ENCODE results near the gene GUCY2D. TPM values are rescaled to one million over a fixed set of nuclear protein-coding genes. Genes with fewer than 3 reads are reported as not detected.

The GUCY2D gene
- total RNA-seq, 1 donor from 2014 or later = not detected

DNA sequence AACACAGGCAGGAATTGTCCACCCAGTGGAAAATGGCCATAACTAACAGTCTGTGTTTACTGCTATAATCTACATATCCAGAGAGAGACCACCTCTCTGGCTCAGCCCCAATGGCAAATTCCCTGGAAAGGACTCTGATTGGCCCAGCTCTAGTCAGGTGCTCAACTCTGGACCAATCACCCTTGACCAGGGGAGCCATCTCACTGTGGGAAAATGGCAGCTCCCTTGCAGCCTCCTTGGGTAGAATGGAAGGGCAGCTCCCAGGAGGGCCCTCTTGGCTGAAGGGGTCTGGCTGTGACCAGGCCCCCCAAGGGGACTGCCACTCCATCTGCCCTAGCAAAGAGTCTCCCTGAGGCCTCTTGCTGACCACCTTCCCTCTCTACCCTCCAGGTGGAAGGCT is 39.6 kb downstream of the GUCY2D start:
- TF ChIP-seq, protein P1, sequence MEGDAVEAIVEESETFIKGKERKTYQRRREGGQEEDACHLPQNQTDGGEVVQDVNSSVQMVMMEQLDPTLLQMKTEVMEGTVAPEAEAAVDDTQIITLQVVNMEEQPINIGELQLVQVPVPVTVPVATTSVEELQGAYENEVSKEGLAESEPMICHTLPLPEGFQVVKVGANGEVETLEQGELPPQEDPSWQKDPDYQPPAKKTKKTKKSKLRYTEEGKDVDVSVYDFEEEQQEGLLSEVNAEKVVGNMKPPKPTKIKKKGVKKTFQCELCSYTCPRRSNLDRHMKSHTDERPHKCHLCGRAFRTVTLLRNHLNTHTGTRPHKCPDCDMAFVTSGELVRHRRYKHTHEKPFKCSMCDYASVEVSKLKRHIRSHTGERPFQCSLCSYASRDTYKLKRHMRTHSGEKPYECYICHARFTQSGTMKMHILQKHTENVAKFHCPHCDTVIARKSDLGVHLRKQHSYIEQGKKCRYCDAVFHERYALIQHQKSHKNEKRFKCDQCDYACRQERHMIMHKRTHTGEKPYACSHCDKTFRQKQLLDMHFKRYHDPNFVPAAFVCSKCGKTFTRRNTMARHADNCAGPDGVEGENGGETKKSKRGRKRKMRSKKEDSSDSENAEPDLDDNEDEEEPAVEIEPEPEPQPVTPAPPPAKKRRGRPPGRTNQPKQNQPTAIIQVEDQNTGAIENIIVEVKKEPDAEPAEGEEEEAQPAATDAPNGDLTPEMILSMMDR (IDR thresholded peaks at IDR 0.05; ENCODE audit: insufficient read depth, low read length, poor library complexity, severe bottlenecking) = no peak
- Histone ChIP-seq H3K4me3 (ENCODE audit: low read depth, low read length) (no peak overlapping the region), H3K36me3 (ENCODE audit: control insufficient read depth, insufficient read depth, low read length) (no peaks in the 10 kb centered on the region), H3K27me3 (ENCODE audit: control insufficient read depth, insufficient read depth, low read length) (peaks cover 32% of the 10 kb centered on the region)
- DNase-seq (ENCODE audit: low read depth) = no peak

DNA sequence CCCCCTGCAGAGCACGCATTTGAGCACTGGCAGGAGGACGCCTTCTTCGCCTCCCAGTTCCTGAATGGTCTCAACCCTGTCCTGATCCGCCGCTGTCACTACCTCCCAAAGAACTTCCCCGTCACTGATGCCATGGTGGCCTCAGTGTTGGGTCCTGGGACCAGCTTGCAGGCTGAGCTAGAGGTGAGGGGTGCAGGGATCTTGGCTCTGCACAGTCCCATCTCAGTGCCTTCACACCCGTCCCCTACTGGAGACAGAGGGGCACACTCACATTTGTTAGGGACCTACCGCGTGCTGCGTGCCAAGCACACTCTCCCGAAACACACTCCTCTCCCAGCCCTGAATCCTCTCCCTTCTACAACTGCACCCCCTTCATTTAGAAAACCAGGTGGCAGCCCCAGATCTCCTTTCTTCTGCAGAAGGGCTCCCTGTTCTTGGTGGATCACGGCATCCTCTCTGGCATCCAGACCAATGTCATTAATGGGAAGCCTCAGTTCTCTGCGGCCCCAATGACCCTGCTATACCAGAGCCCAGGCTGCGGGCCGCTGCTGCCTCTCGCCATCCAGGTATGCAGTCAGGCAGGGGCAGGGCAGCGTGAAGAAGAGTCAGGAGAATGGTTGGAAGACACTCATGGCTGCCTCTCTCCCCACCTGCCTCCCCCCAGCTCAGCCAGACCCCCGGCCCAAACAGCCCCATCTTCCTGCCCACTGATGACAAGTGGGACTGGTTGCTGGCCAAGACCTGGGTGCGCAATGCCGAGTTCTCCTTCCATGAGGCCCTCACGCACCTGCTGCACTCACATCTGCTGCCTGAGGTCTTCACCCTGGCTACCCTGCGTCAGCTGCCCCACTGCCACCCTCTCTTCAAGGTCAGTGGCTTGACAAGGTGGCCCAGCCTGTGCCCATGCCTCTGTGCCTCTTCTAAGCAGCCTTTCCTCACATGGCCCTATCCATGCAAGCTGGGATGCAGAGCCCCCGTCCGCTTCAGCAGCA is 42.7 kb downstream of the GUCY2D start:
- no peak for DNase-seq (ENCODE audit: low read depth)
- H3K27me3 ChIP-seq (ENCODE audit: control insufficient read depth, insufficient read depth, low read length) = peaks cover 26% of the 10 kb centered on the region
- TF ChIP-seq, protein P1 (IDR thresholded peaks at IDR 0.05; ENCODE audit: insufficient read depth, low read length, poor library complexity, severe bottlenecking) = no peak
- H3K36me3 ChIP-seq (ENCODE audit: control insufficient read depth, insufficient read depth, low read length) = no peaks in the 10 kb centered on the region
- H3K4me3 ChIP-seq (ENCODE audit: low read depth, low read length) = no peak overlapping the region

DNA sequence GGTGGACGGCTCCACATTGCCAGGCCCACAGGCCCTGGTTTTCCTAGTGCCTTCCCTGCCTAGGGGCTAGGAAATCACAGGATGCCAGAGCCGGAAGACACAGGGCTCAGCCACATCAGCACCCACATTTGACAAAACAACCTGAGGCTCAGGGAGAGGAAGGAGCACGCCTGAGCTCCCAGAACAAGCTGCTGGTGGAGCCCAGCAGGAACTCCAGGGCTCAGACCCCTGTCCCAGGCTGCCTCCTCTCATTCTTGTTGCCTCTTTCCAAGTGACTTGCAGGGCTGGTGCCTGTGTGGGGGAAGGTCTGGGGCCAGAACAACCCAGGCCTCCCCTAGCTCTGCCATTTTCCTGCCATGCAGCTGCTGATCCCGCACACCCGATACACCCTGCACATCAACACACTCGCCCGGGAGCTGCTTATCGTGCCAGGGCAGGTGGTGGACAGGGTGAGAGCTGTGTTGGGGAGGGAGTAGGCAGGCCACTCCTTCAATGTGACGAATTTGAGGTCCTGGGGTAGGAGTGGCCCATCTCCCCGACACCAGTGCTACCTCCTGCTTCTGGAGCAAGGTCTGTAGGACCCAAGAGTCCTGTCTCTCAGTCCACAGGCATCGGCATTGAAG is 44.0 kb downstream of the GUCY2D start:
- TF ChIP-seq, protein P1 (IDR thresholded peaks at IDR 0.05; ENCODE audit: insufficient read depth, low read length, poor library complexity, severe bottlenecking) = no peak
- DNase-seq (ENCODE audit: low read depth) = no peak
- Histone ChIP-seq H3K36me3 (ENCODE audit: control insufficient read depth, insufficient read depth, low read length) (no peaks in the 10 kb centered on the region), H3K4me3 (ENCODE audit: low read depth, low read length) (no peak overlapping the region), H3K27me3 (ENCODE audit: control insufficient read depth, insufficient read depth, low read length) (peaks cover 21% of the 10 kb centered on the region)

DNA sequence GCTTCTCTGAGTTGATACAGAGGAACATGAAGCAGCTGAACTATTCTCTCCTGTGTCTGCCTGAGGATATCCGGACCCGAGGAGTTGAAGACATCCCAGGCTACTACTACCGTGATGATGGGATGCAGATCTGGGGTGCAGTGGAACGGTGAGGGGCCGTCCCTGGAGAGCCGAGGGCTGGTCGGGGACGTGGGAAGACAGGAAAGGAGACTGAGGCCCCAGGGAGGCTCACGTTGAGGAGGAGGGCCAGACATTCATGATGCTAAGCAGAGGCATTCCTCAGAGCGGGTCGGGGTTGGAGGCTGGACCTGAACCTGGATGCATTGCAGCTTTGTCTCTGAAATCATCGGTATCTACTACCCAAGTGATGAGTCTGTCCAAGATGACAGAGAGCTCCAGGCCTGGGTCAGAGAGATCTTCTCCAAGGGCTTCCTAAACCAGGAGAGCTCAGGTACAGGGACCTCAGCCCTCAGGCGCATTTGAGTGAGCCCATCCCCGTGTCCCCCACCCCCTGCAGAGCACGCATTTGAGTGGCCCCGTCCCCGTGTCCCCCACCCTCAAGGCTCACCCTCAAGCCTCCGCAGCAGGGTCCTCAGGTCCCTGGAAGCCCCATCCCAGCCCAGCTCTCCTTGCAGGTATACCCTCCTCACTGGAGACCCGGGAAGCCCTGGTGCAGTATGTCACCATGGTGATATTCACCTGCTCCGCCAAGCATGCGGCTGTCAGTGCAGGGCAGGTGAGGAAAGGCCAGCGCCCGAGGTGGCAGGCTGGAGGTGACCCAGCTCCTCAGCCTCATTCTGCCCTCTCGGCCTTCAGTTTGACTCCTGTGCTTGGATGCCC is 44.7 kb downstream of the GUCY2D start:
- no peak overlapping the region for H3K4me3 ChIP-seq (ENCODE audit: low read depth, low read length)
- H3K27me3 ChIP-seq (ENCODE audit: control insufficient read depth, insufficient read depth, low read length) = peaks cover 21% of the 10 kb centered on the region
- no peak for DNase-seq (ENCODE audit: low read depth)
- no peaks in the 10 kb centered on the region for H3K36me3 ChIP-seq (ENCODE audit: control insufficient read depth, insufficient read depth, low read length)
- TF ChIP-seq, protein P1 (IDR thresholded peaks at IDR 0.05; ENCODE audit: insufficient read depth, low read length, poor library complexity, severe bottlenecking) = no peak

DNA sequence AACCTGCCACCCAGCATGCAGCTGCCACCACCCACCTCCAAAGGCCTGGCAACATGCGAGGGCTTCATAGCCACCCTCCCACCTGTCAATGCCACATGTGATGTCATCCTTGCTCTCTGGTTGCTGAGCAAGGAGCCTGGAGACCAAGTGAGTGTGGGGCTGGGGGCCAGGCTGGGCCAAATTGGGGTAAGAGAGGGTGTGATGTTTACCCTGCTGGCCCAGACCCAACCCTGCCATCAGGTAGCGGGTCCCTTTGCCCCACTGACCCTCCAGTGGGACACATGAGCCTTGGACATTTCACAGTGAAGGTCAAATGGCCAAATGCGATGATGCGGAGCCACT is 45.3 kb downstream of the GUCY2D start:
- H3K27me3 ChIP-seq (ENCODE audit: control insufficient read depth, insufficient read depth, low read length) = peaks cover 21% of the 10 kb centered on the region
- no peak overlapping the region for H3K4me3 ChIP-seq (ENCODE audit: low read depth, low read length)
- no peaks in the 10 kb centered on the region for H3K36me3 ChIP-seq (ENCODE audit: control insufficient read depth, insufficient read depth, low read length)
- no peak for DNase-seq (ENCODE audit: low read depth)
- TF ChIP-seq, protein P1 (IDR thresholded peaks at IDR 0.05; ENCODE audit: insufficient read depth, low read length, poor library complexity, severe bottlenecking) = no peak

All from kidney epithelial cell (primary cell).